Neural crest cell (in vitro differentiated cells): Measurements from ENCODE around the gene MUC12. TPM values are rescaled to one million over a fixed set of nuclear protein-coding genes. Genes with fewer than 3 reads are reported as not detected.
A peak's percentile ranks its signal among the peaks of the same experiment; 100 is the strongest.
"Not testable (repeated sequence)": the region's sequence is repeated elsewhere in the genome, so short reads cannot be mapped to it uniquely, and the experiment has no call there.

Experiments used
- DNase-seq: peaks from one replicate; pipeline ENCODE4 v3.0.0; 2021; ENCODE audit warnings: low read depth, mixed read lengths, low spot score
- H3K27ac Mint-ChIP-seq: one replicate; pipeline ENCODE4 v1.8.0; 2021; ENCODE audit warnings: mild to moderate bottlenecking, mixed read lengths; ENCODE audit not compliant: unreplicated experiment
- H3K27me3 Mint-ChIP-seq: 2 replicates; pipeline ENCODE4 v1.8.0; 2021; ENCODE audit warnings: low read depth, mild to moderate bottlenecking, mixed read lengths
- H3K36me3 Mint-ChIP-seq: 2 replicates; pipeline ENCODE4 v1.8.0; 2021; ENCODE audit warnings: low read depth, mild to moderate bottlenecking, mixed read lengths
- H3K4me1 Mint-ChIP-seq: 2 replicates; pipeline ENCODE4 v1.8.0; 2021; ENCODE audit warnings: mixed read lengths
- H3K4me3 Mint-ChIP-seq: one replicate; pipeline ENCODE4 v1.8.0; 2021; ENCODE audit warnings: mild to moderate bottlenecking, mixed read lengths
- H3K9me3 Mint-ChIP-seq: 2 replicates; pipeline ENCODE4 v1.8.0; 2021; ENCODE audit warnings: mixed read lengths
- CTCF ChIP-seq: fragments of 200-600 bp; sonication (generic); conservative IDR thresholded peaks from 2 replicates; pipeline ENCODE4 v1.5.0; 2021; ENCODE audit warnings: antibody characterized with exemption, mild to moderate bottlenecking
- long read RNA-seq: library from polyadenylated mRNA; unstranded; transcript quantifications from one replicate; pipeline ENCODE4 v2.0.0, GENCODE V29; 2020
- total RNA-seq: library from RNA; stranded (reverse); gene quantifications from 2 replicates; pipeline ENCODE4 v1.2.1, GENCODE V29; 2021

Gene MUC12, protein sequence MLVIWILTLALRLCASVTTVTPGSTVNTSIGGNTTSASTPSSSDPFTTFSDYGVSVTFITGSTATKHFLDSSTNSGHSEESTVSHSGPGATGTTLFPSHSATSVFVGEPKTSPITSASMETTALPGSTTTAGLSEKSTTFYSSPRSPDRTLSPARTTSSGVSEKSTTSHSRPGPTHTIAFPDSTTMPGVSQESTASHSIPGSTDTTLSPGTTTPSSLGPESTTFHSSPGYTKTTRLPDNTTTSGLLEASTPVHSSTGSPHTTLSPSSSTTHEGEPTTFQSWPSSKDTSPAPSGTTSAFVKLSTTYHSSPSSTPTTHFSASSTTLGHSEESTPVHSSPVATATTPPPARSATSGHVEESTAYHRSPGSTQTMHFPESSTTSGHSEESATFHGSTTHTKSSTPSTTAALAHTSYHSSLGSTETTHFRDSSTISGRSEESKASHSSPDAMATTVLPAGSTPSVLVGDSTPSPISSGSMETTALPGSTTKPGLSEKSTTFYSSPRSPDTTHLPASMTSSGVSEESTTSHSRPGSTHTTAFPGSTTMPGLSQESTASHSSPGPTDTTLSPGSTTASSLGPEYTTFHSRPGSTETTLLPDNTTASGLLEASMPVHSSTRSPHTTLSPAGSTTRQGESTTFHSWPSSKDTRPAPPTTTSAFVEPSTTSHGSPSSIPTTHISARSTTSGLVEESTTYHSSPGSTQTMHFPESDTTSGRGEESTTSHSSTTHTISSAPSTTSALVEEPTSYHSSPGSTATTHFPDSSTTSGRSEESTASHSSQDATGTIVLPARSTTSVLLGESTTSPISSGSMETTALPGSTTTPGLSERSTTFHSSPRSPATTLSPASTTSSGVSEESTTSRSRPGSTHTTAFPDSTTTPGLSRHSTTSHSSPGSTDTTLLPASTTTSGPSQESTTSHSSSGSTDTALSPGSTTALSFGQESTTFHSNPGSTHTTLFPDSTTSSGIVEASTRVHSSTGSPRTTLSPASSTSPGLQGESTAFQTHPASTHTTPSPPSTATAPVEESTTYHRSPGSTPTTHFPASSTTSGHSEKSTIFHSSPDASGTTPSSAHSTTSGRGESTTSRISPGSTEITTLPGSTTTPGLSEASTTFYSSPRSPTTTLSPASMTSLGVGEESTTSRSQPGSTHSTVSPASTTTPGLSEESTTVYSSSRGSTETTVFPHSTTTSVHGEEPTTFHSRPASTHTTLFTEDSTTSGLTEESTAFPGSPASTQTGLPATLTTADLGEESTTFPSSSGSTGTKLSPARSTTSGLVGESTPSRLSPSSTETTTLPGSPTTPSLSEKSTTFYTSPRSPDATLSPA (N-terminal part only)
- total RNA-seq: 4.9 and 7.8 TPM in 2 replicates
- long read RNA-seq: 0 reads

DNA sequence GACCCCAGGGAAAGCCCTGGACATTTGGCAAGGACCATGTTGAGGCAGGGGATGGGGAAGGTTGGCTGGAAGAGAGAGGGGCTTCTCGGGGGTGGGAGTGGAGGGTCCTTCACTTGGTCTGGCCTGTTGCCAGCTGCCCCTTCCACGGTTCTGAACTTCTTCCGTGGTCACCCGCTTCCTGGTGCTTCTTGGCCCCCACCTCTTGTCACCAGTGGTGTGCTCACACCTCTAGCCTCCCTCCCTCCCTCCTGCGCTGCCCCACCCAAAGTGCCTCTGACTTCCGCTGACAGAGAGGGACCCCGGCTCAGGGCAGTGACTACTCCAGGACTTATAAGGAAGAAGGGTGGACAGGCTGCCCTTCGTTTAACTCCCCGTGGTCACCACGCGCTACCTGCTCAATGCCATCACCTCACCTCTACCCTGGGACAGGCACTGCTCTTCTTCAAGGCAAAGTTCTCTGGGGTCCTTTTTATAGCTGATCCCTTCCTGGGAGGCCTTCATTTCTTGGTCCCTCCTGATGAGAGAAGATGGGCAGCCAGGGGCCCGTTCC lies at the start of gene MUC12:
TSS of gene MUC12 (plus strand) at position 500 of the 550 bp plus-strand sequence. CDS start 58 bp downstream, outside the sequence.
- peaks cover 25% of the 10 kb centered on the region for H3K4me1 Mint-ChIP-seq
- H3K27me3 Mint-ChIP-seq: peaks cover 85% of the 10 kb centered on the region
- no peaks in the 10 kb centered on the region for H3K9me3 Mint-ChIP-seq
- no peak for TF ChIP-seq CTCF
- DNase-seq: no peak
- no peaks in the 10 kb centered on the region for H3K36me3 Mint-ChIP-seq
- H3K27ac Mint-ChIP-seq: no peak within 1 kb of the TSS
- no peak within 1 kb of the TSS for H3K4me3 Mint-ChIP-seq

DNA sequence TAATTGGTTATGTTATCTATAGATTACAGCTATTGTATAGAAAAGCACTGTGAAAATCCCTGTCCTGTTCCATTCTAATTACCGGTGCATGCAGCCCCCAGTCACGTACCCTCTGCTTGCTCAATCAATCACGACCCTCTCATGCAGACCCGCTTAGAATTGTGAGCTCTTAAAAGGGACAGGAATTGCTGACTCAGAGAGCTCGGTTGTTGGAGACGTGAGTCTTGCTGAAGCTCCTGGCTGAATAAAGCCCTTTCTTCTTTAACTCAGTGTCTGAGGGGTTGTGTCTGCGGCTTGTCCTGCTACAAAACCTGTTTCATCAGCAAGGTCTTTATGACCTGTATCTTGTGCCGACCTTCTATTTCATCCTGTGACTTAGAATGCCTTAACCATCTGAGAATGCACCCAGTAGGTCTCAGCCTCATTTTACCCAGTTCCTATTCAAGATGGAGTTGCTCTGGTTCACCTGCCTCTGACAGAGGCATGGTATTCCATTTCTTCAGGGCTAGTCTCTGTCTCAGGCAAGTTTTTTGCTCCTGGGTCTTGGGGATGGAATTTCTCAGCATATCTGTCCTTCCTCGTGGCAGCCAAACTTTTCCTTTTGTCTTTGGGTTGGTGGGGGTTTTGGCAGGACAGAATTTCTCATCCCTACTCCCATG lies 49.5 kb upstream of the MUC12 start:
- not testable (repeated sequence) for H3K4me1 Mint-ChIP-seq, H3K27ac Mint-ChIP-seq, H3K4me3 Mint-ChIP-seq

GRCh38 chr7:100921039-100921438 lies 48.3 kb upstream of the MUC12 start:
- no peaks in the 10 kb centered on the region for H3K4me1 Mint-ChIP-seq
- TF ChIP-seq CTCF: no peak
- H3K27ac Mint-ChIP-seq: no peak overlapping the region
- no peak for DNase-seq
- no peaks in the 10 kb centered on the region for H3K36me3 Mint-ChIP-seq
- no peak overlapping the region for H3K4me3 Mint-ChIP-seq
- no peaks in the 10 kb centered on the region for H3K9me3 Mint-ChIP-seq
- H3K27me3 Mint-ChIP-seq: peaks cover 15% of the 10 kb centered on the region

More for the DNA sequence above, 49.5 kb upstream of the MUC12 start:
- H3K27me3 Mint-ChIP-seq: peaks cover 15% of the 10 kb centered on the region
- not testable (repeated sequence) for DNase-seq, H3K36me3 Mint-ChIP-seq, H3K9me3 Mint-ChIP-seq

DNA sequence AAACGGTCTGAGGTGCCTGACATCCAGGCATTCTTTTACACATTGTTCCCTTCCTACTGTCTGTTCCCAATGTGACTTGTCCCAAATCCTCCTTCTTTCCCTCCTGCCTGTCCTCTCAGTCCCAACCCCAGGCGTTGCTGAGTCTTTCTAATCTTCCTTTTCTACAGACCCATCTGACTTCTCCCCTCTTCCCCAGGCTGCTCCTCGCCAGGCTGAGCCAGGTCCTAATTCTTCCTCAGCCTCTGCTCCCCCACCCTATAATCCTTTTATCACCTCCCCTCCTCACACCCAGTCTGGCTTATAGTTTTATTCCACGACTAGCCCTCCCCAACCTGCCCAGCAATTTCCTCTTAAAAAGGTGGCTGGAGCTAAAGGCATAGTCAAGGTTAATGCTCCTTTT lies 45.7 kb upstream of the MUC12 start:
- DNase-seq, H3K9me3 Mint-ChIP-seq, H3K4me3 Mint-ChIP-seq, H3K27ac Mint-ChIP-seq, H3K36me3 Mint-ChIP-seq, H3K4me1 Mint-ChIP-seq: not testable (repeated sequence)
- peaks cover 15% of the 10 kb centered on the region for H3K27me3 Mint-ChIP-seq

DNA sequence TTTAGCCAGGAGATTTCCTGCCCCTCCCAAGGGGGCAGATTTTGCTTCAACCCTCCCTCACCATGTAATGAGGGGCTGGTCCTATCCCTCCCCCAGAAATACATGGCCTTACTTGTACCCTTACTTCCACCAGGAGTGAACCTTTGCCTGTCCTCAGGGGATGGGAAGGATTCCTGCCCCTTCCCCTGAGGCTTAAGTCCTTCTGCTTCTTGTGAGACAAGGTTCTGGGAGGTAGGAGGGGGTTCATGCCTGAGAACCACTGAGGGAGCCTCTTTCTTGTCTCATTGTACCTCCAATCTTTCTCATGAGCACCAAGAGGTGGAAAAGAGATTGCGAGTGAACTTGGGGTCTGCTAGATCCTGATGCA lies 39.6 kb upstream of the MUC12 start:
- Mint-ChIP-seq H3K4me3 (no peak overlapping the region), H3K27ac (peak overlapping the region; percentile 24), H3K4me1 (no peaks in the 10 kb centered on the region), H3K36me3 (no peaks in the 10 kb centered on the region), H3K9me3 (peaks cover 4% of the 10 kb centered on the region), H3K27me3 (peaks cover 8% of the 10 kb centered on the region)
- DNase-seq: no peak
- no peak for TF ChIP-seq CTCF
